Fibroblast of the aortic adventitia (primary cell): ENCODE results near the gene NARF. TPM values are rescaled to one million over a fixed set of nuclear protein-coding genes. Genes with fewer than 3 reads are reported as not detected.

Experiments used
- DNase-seq: peaks from one replicate; pipeline ENCODE4 v3.0.0-alpha.2; 2010; ENCODE audit warnings: low read depth
- H3K4me3 ChIP-seq: 2 replicates; pipeline ENCODE4 v1.5.1; 2011; ENCODE audit warnings: low read depth, mild to moderate bottlenecking, control low read depth, low read length, moderate library complexity
- total RNA-seq: library from RNA; depleted of rRNA; stranded (reverse); fragments of >200 nt; gene quantifications from 2 replicates; pipeline ENCODE4 v1.2.3, GENCODE V29; 2012; ENCODE audit warnings: low replicate concordance
- TF ChIP-seq, protein P1 (sequence below): IDR thresholded peaks from 2 replicates; pipeline ENCODE4 v1.5.1; 2011; ENCODE audit warnings: mild to moderate bottlenecking, low read length, control low read depth, inconsistent platforms; ENCODE audit not compliant: insufficient read depth

The NARF gene
- total RNA-seq, 1 donor = 35.0 TPM

DNA sequence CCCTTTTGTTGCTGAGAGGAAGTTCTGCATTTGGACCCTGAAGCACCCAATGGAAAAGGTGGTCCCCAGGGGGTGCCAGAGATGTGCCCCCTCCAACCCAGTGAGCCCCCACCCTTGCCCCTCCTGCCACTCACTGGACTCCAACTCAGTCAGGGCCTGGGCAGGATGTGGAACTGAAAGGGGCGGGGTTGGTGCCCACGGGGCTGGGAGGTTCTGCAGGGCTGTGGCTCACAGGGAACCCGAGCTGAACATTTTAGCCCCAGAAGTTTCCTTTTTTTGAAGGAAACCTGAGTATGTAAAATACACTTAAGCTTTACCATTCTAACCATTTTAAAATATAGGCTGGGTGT, 24.4 kb upstream of the NARF start:
- TF ChIP-seq, protein P1, sequence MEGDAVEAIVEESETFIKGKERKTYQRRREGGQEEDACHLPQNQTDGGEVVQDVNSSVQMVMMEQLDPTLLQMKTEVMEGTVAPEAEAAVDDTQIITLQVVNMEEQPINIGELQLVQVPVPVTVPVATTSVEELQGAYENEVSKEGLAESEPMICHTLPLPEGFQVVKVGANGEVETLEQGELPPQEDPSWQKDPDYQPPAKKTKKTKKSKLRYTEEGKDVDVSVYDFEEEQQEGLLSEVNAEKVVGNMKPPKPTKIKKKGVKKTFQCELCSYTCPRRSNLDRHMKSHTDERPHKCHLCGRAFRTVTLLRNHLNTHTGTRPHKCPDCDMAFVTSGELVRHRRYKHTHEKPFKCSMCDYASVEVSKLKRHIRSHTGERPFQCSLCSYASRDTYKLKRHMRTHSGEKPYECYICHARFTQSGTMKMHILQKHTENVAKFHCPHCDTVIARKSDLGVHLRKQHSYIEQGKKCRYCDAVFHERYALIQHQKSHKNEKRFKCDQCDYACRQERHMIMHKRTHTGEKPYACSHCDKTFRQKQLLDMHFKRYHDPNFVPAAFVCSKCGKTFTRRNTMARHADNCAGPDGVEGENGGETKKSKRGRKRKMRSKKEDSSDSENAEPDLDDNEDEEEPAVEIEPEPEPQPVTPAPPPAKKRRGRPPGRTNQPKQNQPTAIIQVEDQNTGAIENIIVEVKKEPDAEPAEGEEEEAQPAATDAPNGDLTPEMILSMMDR = no peak
- no peak overlapping the region for H3K4me3 ChIP-seq
- DNase-seq = no peak

GRCh38 chr17:82435103-82435502, 23.4 kb upstream of the NARF start:
- no peak for DNase-seq

GRCh38 chr17:82435601-82436583, 22.6 kb upstream of the NARF start:
- TF ChIP-seq, protein P1 = no peak
- no peak overlapping the region for H3K4me3 ChIP-seq

More at GRCh38 chr17:82435103-82435502, 23.4 kb upstream of the NARF start:
- H3K4me3 ChIP-seq = no peak overlapping the region
- TF ChIP-seq, protein P1 = no peak

DNA sequence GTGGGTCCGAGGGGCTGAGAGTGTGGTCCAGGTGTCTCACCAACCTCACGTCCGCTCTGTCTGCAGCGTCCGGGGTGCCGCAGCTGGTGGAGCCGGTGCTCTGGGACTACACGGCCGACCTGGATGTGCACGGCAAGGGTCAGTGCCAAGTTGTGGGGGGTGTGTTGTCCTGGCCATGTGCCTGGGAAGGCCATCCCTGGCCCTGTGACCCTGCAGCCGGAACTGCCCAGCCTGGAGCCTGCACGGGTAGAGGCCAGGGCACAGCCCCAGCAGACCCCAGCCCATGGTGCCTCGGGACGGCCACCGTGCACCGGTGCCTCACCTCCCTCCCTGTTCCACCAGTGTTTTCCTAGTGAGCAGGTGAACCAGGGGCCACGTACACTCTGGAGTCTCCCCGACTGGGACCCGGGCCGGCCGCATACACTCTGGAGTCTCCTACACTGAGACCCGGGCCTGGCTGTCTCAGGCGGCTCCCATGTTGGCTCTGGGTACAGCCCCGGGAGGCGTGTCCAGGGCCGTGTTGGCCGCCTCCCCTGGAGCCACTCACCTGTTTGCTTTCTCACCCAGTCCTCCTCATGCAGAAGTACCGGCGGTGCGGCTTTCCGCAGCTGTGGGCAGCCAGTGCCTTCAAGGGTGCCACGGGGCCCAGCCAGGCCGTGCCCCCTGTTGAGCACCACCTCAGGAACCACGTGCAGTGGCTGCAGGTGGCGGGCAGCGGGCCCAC, 21.8 kb upstream of the NARF start:
- DNase-seq = no peak
- TF ChIP-seq, protein P1 = no peak
- H3K4me3 ChIP-seq = no peak overlapping the region

More at GRCh38 chr17:82435601-82436583, 22.6 kb upstream of the NARF start:
- DNase-seq = no peak

GRCh38 chr17:82437325-82437668, 21.2 kb upstream of the NARF start:
- no peak for DNase-seq
- TF ChIP-seq, protein P1 = no peak
- no peak overlapping the region for H3K4me3 ChIP-seq

- no peak for DNase-seq
- TF ChIP-seq, protein P1 = no peak
- no peak overlapping the region for H3K4me3 ChIP-seq
Measured at GRCh38 chr17:82438401-82439193, 19.9 kb upstream of the NARF start.
